DND-41 (cell line): ENCODE measurements around the gene CXCL6.

Experiments
- ATAC-seq: fragments of 200-7000 bp; cut with Tn5 transposase; 3 replicates; pipeline ENCODE4 v1.9.1; 2021; ENCODE audit warnings: low read depth; ENCODE audit not compliant: insufficient read depth
- DNase-seq: peaks from one replicate; pipeline ENCODE4 v3.0.0-alpha.2; 2020
- H2AFZ ChIP-seq: 2 replicates; pipeline ENCODE4 v1.6.0; 2012; ENCODE audit warnings: low read depth, low read length
- H3K27ac ChIP-seq: 2 replicates; pipeline ENCODE4 v1.5.1; 2012; ENCODE audit warnings: low read length, inconsistent platforms
- H3K27me3 ChIP-seq: fragments of 200-600 bp; sonication (generic); 2 replicates; pipeline ENCODE4 v1.6.0; 2012; ENCODE audit warnings: low read length, mild to moderate bottlenecking, inconsistent platforms; ENCODE audit not compliant: insufficient read depth, poor library complexity
- H3K36me3 ChIP-seq: 2 replicates; pipeline ENCODE4 v1.5.1; 2012; ENCODE audit warnings: low read length, inconsistent platforms; ENCODE audit not compliant: insufficient read depth
- H3K4me1 ChIP-seq: 2 replicates; pipeline ENCODE4 v1.5.1; 2012; ENCODE audit warnings: mild to moderate bottlenecking, low read length; ENCODE audit not compliant: insufficient read depth
- H3K4me2 ChIP-seq: 2 replicates; pipeline ENCODE4 v1.6.0; 2012; ENCODE audit warnings: mild to moderate bottlenecking, moderate library complexity, low read length, inconsistent platforms; ENCODE audit not compliant: insufficient read depth
- H3K4me3 ChIP-seq, 2 experiments: fragments of 200-600 bp in 1 of 2; shearing (Covaris generic) in 1 of 2; 2 replicates each; pipeline ENCODE4 v1.5.1; 2012 to 2016; ENCODE audit warnings: inconsistent platforms in 2 of 2, low read length in 2 of 2, mild to moderate bottlenecking in 2 of 2, low read depth in 1 of 2, moderate library complexity in 1 of 2
- H3K79me2 ChIP-seq: 2 replicates; pipeline ENCODE4 v1.6.0; 2012; ENCODE audit warnings: low read length, inconsistent platforms; ENCODE audit not compliant: insufficient read depth
- H3K9ac ChIP-seq: 2 replicates; pipeline ENCODE4 v1.6.0; 2012; ENCODE audit warnings: low read depth, mild to moderate bottlenecking, inconsistent platforms, low read length, moderate library complexity
- H3K9me3 ChIP-seq: 2 replicates; pipeline ENCODE4 v1.5.1; 2012; ENCODE audit warnings: low read length, moderate library complexity, mild to moderate bottlenecking, inconsistent platforms; ENCODE audit not compliant: insufficient read depth, severe bottlenecking
- H4K20me1 ChIP-seq: 2 replicates; pipeline ENCODE4 v1.6.0; 2012; ENCODE audit warnings: low read length; ENCODE audit not compliant: insufficient read depth
- CTCF ChIP-seq: IDR thresholded peaks from 2 replicates; pipeline ENCODE4 v1.5.1; 2012; ENCODE audit warnings: borderline replicate concordance, low read length, moderate library complexity, mild to moderate bottlenecking; ENCODE audit not compliant: poor library complexity, severe bottlenecking; ENCODE audit errors: extremely low read depth
- EZH2 ChIP-seq: IDR thresholded peaks from 3 replicates; pipeline ENCODE4 v1.6.1; 2012; ENCODE audit warnings: borderline replicate concordance, low read depth, mild to moderate bottlenecking, moderate library complexity, low read length, inconsistent platforms; ENCODE audit not compliant: severe bottlenecking

CXCL6 gene

GRCh38 chr4:73823760-73824159, 12.7 kb upstream of the CXCL6 start:
- H3K9ac ChIP-seq, result no peak overlapping the region
- no peak overlapping the region for H3K4me3 ChIP-seq
- no peak overlapping the region for H3K27ac ChIP-seq
- TF ChIP-seq CTCF (no peak), EZH2 (no peak)
- DNase-seq (no peak), ATAC-seq (no peak)
- H3K4me1 ChIP-seq, result no peaks in the 10 kb centered on the region
- H3K79me2 ChIP-seq, result no peaks in the 10 kb centered on the region
- H3K4me2 ChIP-seq, result no peak overlapping the region
- no peaks in the 10 kb centered on the region for H3K27me3 ChIP-seq
- H3K9me3 ChIP-seq, result peaks cover 7% of the 10 kb centered on the region
- no peaks in the 10 kb centered on the region for H4K20me1 ChIP-seq
- no peaks in the 10 kb centered on the region for H3K36me3 ChIP-seq
- no peak overlapping the region for H2AFZ ChIP-seq

- Histone ChIP-seq H3K4me2 (no peak overlapping the region), H3K9ac (no peak overlapping the region), H3K9me3 (peaks cover 7% of the 10 kb centered on the region), H3K4me3 (no peak overlapping the region), H2AFZ (no peak overlapping the region), H3K27me3 (no peaks in the 10 kb centered on the region), H3K79me2 (no peaks in the 10 kb centered on the region), H3K36me3 (no peaks in the 10 kb centered on the region), H3K27ac (no peak overlapping the region), H3K4me1 (peaks cover 14% of the 10 kb centered on the region), H4K20me1 (no peaks in the 10 kb centered on the region)
- DNase-seq, result no peak
- no peak for ATAC-seq
- TF ChIP-seq CTCF (no peak), EZH2 (no peak)
Measured at GRCh38 chr4:73828956-73829355, 7.5 kb upstream of the CXCL6 start.

GRCh38 chr4:73831569-73831968, 4.9 kb upstream of the CXCL6 start:
- Histone ChIP-seq H4K20me1 (no peaks in the 10 kb centered on the region), H3K27ac (no peak overlapping the region), H3K9ac (no peak overlapping the region), H3K36me3 (no peaks in the 10 kb centered on the region), H3K4me3 (no peak overlapping the region), H2AFZ (no peak overlapping the region), H3K4me1 (peaks cover 14% of the 10 kb centered on the region), H3K79me2 (no peaks in the 10 kb centered on the region), H3K4me2 (no peak overlapping the region), H3K9me3 (peaks cover 7% of the 10 kb centered on the region), H3K27me3 (no peaks in the 10 kb centered on the region)
- ATAC-seq (no peak), DNase-seq (no peak)
- TF ChIP-seq CTCF (no peak), EZH2 (no peak)
